Activated naive CD4-positive, alpha-beta T cell treated with anti-CD3 and anti-CD28 coated beads, Interleukin-2, amount 50 U/mL, for 16 hours (primary cell): ENCODE data around the gene NEXMIF.
"Not testable (repeated sequence)": the region's sequence is repeated elsewhere in the genome, so short reads cannot be mapped to it uniquely, and the experiment has no call there.

ENCODE experiments used
- DNase-seq: peaks from one replicate; pipeline ENCODE4 v3.0.0-alpha.2; 2020

NEXMIF gene

DNA sequence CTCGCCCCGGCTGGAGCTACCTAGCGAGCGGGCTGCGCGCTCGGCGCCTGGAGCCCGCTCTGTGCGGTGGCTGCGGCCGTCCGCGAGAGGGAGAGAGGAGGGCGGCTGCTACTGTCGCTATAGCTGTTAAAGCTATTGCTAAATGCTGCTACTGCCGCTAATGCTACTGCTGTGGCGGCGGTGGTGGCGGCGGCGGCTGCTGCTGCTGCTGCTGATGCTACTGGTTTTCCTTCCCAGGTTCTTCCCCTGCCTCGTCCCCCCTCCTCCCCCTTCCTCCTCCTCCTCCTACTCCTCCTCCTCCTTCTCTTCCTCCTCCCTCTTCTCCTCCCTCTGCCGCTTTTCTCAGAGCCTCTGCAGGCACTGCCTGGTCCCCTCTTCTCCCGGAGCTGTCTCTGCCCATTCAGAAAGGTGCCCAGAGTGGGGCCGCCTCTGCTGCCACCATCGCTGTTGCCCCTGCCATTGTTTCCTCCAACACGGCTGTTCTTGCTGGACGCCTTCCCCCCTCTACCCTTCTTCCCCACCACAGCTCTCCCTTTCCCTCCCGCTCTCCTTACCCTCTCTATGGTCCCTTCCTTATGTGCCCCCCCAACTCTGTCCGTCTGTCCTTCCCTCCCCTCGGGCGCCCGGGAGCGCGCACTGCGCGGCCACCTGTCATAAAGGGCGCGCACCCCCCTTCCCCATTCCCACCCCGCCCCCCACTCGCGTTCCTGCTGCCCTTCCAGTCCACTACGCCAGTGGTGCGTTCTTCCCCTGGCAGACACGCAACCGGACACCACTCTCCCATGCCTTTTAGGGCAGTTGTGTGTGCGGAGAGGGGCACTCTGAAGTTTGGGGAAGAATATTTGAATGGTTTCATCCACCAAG, at the start of gene NEXMIF:
TSS of gene NEXMIF (minus strand) at position 228 of the 864 bp plus-strand sequence.
- peak; percentile 49 for DNase-seq

DNA sequence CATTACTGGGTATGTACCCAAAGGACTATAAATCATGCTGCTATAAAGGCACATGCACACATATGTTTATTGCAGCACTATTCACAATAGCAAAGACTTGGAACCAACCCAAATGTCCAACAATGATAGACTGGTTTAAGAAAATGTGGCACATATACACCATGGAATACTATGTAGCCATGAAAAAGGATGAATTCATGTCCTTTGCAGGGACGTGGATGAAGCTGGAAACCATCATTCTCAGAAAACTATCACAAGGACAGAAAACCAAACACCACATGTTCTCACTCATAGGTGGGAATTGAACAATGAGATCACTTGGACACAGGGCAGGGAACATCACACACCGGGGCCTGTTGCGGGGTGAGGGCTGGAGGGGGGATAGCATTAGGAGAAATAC, 36.7 kb upstream of the NEXMIF start:
- not testable (repeated sequence) for DNase-seq

DNA sequence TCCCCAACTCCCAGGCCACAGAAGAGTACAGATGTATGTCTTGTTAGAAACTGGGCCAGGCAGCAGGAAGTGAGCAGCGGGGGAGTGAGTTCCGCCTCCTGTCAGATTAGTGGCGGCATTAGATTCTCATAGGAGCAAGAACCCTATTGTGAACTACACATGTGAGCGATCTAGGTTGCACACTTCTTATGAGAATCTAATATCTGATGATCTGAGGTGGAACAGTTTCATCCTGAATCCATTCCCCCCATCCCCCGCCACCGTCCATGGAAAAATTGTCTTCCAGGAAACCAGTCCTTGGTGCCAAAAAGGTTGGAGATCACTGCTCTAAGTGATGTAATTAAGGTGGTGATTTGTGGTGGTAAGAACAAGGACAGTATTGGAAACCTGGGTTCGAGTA, 24.5 kb upstream of the NEXMIF start:
- no peak for DNase-seq

DNA sequence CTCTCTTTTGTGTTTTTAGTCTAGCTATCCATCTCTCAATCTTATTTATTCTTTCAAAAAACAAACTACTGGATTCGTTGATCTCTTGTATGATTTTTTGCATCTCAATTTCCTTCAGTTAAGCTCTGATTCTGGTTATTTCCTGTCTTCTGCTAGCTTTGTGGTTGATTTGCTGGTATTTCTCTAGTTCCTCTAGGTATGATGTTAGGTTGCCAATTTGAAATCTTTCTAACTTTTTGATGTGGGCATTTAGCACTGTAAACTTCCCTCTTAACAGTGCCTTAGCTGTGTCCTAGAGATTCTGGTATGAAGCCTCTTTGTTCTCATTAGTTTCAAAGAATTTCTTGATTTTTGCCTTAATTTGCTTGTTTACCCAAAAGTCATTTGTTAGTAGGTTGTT, 15.2 kb upstream of the NEXMIF start:
- no peak for DNase-seq

DNA sequence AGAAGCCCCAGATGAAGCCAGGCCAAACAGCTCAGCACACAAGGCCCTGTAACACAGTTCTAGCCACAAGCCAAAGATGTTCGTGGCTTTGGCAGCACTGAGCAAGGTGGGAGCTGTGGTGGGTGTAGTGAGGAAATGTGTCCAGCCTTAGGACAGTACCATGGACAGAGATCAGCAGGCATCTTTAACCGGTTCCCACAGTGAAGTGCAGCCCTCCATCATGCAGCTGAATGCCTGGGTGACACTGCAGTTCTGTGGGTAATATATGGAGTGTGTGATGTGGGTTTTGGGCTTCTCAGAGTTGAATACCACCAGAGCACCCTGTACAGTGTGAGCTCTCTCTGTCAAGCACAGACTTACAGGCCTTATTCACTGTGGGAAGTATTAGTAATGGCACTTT, 6.0 kb upstream of the NEXMIF start:
- DNase-seq = no peak

DNA sequence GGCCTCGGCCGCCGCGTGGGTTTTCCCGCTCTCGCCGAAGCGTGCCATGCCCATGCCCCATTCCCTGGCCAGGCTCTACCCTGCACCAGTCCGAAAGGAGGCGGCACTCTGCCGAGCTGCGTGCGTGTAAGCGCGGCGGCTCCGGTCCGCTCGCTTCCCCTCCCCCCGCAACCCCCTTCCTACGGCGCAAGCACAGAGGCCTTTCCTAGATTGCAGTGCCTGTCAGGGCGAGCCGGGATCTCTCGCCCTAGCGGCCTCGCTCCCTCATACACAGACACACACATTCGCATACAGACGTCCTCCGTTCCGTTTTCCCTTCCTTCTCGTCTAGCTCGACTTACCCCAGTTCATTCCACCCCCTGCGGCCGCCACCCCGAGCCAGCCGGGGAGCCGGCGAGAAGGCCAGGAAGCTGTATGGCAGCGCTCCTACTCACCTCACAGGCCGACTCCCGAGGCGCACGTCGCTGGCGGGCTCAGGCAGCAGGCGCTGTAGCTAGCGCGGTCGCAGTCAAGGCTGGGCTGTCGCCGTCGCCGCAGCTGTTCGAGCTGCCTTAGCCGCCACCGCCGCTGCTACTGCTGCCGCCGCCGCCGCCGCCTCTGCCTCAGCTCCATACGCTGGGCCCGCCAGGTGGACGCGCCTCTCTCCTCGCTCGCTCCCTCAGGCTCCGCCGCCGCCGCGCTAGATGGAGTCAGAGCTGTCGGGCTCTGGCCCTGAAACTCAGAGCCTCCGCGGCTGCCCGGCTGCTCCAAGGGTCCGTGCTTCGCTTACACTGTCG, 615 bp downstream of the NEXMIF start:
- peak; percentile 42 for DNase-seq

DNA sequence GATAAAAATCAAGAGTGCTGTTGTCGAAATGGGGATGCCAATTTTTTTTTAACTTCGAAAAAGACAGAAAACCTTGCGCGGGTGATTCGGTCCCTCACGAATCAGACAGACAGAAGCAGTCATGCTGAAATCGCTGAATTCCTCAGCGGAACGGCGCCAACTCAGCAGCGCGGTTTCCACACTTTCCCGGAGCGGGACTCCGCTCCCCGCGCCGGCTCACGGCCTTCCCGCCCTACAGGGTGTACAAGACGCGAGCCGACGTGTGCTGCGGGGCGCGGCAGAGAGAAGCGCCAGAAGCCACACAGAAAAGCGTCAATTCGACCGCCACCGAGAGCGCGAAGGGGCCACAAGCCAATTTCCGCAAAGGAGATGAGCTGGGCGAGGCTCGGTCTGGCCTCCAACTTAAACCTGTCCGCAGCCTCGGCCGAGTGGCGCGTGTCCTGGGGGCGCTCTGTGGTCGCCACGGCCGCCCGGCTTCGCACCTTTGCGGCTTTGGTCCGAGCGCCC, 1.3 kb downstream of the NEXMIF start:
- peak; percentile 27 for DNase-seq

DNA sequence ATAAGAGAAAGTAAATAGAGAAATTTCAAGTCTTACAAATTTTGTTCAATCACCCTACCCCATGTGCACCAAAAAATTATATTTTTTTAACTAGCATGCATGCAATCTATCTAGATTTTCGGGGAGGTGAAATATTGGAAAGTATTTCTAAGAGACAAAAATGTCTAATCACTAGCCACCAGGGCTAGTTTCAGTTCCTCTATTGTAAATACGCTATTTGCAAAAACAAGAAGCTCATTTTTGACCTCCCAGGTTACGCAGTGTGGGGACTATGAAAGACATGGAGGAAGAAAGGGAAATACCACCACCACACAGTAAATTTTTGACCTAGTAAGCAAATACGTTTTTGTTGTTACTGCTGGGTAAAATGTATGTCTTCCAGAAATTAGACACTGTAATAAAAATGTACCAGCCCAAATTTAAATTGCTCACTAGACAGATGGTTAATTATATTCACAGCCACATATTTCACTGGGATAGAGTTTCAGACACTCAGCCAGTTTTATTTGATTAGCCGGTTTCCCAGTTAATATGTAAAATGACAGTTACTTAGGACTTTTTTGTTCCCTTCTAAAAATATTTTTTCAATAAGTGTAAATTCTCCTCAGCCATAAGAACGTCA, 2.2 kb downstream of the NEXMIF start:
- DNase-seq = no peak

DNA sequence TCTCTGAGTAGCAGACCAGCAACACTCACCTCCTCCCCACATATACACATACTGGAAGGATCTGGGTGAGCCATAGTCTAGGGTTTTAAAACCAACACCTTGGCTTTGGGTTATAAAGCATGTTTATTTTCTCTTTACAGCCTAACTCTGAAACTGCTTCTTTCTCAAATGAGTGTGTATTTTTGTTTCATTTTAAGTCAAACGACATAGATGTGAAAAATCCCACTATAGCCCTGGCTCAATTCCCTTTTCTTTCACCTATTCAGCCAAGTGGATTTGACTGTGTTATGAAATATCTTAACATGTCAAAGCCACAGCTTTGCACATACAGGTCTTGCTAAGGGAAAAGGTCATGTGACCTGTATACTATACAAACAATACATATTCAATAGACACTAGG, 13.8 kb downstream of the NEXMIF start:
- no peak for DNase-seq

DNA sequence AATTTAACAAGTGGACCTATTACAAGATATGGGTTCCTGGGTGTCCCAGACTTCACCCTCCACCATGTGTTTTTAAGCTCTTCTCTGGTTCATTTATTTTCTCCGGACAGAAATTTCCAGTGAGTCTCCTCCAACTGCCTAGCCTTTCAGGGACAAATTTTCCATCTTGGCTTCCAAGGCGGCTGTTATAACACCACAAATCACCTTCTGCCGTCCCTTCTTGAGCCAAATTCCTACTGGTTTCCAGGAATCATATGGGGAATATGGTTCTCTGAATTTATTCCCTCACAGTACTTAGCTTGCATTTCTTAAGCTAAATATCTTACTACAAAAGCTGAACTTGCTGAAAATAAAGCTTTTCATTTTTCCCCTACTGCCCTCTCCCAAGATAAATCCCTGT, 18.8 kb downstream of the NEXMIF start:
- DNase-seq = no peak

DNA sequence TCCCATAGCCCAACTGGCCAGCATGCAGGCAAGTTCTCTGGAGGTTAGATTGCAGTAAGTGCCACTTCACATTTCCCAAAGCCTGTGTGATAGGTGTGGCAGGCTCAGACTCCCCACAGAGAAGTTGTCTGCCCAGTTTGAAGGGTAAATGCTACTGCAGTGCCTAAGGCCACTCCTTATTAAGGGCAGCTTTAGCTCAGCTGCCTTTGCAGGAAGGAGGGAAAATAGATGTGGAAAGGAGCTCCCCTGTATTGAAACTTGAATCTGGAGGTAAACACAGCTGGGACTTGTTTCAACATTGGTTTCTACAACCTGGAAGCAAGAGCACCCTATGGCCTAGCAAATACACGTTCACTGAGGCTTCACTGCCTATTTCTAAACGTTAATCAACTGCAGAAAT, 22.4 kb downstream of the NEXMIF start:
- DNase-seq = no peak

DNA sequence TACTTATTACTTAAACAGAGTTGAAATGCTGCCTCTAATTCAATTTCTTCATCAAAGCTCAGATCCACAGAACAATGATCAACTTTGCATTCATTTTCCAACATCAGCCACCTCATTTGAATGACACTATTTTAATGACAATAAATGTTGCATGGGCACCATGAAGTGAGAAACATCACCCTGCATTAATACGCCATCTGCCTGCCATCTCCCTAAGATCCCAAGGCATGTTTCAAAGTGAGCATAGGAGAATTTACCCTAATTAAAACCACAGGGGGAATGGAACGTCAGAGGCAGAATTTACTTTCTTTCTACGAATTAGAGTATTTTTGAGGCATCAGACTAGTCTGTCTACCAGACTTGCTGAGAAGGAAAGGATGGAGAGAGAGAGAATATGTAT, 32.7 kb downstream of the NEXMIF start:
- no peak for DNase-seq

DNA sequence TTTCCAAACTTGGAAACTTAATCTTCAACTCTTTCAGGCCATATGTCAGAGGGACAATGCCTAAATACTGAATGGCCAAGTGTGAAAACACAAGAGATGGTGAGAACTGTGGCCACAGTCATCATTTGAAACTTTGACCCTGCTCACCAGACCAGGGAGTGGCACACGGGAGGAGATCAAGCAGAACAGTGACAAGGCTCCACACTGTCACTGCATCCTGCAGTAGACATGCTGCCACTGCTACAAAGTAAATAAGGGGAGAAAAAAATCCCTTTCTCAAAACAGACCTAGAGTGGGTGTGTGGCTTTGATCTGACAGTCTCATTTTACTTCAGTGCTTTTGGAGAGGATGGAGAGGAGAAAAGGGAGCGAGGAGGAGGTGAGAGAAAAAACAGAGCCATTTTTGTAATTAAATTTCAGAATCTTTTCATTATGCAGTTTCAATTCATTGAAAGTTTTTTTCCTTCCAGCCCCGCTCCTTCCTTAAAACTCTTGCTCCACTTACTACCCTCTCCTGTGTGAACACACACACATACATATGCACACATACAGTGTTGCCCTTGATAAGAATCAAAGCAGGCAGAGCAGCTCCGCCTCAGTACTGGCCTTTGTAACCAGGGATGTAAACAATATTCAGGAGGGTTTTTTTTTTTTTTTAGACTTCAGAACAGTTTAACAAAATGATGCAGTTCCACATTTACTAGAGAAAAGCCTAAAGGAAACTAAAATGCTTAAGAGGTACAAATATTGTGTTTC, 34.4 kb downstream of the NEXMIF start:
- DNase-seq = no peak

DNA sequence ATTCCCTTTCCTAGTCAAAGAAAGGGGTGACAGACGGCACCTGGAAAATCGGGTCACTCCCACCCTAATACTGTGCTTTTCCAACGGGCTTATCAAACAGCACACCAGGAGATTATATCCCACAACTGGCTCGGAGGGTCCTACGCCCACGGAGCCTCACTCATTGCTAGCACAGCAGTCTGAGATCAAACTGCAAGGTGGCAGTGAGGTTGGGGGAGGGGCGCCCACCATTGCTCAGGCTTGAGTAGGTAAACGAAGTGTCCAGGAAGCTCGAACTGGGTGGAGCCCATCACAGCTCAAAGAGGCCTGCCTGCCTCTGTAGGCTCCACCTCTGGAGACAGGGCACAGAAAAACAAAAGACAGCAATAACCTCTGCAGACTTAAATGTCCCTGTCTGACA, 42.9 kb downstream of the NEXMIF start:
- not testable (repeated sequence) for DNase-seq

DNA sequence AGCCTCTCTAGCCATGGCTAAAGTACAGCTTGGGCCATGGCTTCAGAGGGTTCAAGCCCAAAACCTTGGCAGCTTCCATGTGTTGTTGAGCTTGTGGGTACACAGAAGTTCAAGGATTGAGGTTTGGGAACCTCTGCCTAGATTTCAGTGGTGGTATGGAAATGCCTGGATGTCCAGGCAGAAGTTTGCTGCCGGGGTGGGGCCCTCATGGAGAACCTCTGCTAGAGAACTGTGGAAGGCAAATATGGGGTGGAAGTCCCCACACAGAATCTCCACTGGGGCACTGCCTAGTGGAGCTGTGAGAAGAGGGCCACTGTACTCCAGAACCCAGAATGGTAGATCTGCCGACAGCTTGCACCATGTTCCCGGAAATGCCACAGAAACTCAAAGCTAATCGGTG, 59.5 kb downstream of the NEXMIF start:
- DNase-seq = no peak

DNA sequence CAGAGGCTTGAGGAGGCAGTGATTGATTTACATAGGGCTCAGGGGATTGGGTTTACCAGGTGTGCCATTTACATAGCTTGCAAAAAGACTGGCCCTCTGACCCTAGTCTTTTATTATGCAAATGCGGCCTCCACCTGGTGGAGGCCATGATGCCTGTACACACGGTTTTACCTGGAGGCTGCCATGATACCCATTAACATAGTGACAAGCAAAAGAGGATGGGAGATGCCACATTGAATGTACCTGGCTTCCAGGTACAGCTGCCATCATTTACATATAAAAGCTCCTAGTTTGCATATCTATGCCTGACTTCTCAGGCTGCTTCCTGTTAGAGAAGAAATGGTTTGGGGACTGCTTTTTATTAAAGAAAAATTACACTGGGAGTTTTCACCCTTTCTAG, 72.0 kb downstream of the NEXMIF start:
- DNase-seq = no peak

DNA sequence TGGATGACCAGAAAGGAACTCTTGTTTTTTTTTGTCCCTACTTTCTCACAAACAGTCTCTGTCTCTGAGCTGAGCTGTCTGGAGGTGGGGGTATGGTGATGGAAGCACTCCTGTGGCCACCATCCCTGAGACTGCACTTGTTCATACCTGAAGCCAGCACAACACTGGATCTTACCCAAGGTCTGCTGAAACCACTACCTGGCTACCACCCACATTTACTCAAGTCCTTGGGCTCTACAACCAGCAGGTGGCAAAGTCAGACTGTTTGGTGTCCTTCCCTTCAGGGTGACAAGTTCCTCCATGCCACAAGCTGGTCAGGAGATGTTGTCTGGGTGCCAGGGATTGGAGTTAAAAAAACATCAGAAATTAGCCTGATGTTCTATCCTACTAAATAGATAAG, 89.7 kb downstream of the NEXMIF start:
- no peak for DNase-seq

DNA sequence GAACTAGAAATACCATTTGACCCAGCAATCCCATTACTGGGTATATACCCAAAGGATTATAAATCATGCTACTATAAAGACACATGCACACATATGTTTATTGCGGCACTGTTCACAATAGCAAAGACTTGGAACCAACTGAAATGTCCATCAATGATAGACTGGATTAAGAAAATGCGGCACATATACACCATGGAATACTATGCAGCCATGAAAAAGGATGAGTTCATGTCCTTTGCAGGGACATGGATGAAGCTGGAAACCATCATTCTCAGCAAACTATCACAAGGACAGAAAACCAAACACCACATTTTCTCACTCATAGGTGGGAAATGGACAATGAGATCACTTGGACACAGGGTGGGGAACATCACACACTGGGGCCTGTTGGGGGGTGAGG, 105.5 kb downstream of the NEXMIF start:
- DNase-seq = not testable (repeated sequence)

DNA sequence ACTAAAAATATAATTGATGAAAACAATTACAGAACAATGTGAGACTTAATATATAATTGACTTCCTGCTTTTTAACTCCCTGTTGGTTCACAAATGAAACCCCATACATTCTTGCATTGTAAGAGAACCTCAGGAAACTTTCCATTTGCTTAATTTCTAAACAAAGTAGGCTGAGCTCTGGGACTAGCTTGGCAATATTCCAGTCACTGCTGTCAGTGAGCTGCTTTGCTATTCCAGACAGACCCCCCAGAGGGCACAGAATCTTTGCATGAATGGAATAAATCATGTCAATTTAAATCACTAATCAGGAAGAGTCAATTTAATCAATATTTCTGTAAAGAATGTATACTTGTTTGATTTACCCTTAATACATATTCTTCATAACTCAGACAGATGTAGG, 110.6 kb downstream of the NEXMIF start:
- DNase-seq = no peak

DNA sequence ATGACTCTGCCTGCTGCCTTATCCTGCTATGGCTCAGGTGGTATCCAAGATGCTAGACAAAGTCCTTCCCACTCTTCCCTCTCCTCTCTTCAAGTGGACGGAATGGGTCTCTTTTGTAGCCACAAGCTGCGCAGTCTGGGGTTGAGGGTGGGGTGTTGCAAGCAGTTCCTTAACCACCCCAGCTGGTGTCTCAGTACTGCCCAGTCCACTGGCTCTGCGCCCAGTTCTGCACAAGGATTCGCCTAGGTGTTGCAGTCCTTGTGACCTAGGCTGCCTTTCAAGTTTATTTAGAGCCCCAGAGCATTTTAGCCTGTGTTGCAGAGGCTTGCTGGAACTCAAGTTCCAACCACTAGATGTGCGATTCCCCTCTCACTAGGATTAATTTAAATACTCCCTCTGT, 120.7 kb downstream of the NEXMIF start:
- no peak for DNase-seq

DNA sequence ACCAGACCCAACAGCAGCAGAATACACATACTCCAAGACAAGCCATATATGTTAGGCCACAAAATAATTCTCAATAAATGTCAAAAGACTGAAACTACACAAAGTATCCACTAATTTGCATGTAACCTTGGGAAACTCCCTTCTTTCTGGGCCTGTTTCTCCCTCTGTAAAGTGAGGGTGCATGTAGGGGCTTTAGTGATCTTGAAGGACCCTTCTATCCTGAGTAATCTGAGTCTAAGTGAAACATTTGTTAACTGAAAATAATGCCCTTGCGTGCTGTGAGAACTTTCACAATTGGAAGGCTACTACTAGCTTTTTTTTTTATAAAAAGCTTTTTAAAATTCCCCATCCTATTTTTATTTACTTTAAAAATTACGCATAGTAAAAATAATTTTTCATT, 125.2 kb downstream of the NEXMIF start:
- DNase-seq = no peak

DNA sequence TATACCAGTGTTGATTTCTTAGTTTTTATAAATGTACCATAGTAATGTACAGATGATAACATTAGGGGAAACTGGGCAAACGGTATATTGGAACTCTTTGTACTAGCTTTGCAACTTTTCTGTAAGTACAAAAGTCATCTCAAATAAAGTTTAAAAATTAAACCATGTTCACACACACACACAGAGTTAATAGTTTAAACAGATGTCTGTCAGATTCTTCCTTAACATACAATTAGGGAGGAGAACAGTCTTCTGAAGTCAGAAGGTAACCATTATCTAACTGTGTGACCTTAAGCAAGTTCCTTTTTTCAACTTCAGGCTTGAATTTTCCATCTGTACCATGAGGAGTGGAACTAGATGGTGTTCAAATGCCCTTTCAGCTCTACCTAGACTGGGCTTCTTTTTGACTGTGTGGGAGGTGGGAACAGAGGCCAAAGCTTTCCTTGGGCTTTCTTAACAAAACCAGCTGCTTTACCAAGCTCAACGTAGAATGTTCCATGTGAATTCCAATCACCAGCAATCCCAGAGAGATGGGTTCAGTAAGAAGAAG, 127.8 kb downstream of the NEXMIF start:
- no peak for DNase-seq
